ENCODE measurements around the gene LRRC4C.

The LRRC4C gene

DNA sequence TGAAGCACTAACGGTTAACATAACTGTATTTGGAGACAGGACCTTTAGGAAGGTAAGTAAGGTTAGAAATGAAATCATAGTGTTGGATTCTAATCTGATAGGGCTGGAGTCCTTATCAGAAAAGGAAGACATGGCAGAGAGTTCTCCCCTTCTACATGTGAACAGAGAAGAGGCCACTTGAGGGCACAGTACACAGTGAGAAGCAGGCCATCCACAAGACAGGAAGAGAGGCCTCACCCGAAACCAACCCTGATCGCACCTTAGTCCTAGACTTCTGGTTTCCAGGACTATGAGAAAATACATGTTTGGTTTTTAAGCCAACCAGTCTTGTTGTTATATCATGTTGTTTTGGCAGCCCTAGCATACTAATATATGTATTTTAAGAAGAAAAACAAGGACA is 170.0 kb downstream of the LRRC4C start:
- Histone ChIP-seq H3K4me1 (ENCODE audit: control insufficient read depth, low read depth, low read length) (no peaks in the 10 kb centered on the region), H3K27me3 (ENCODE audit: control insufficient read depth, insufficient read depth, low read length) (no peaks in the 10 kb centered on the region), H3K36me3 (ENCODE audit: control insufficient read depth, low read depth, low read length) (no peaks in the 10 kb centered on the region), H3K4me3 (ENCODE audit: low read length) (no peak overlapping the region), H3K9ac (ENCODE audit: low read length) (no peak overlapping the region), H3K27ac (ENCODE audit: low read length) (no peak overlapping the region), H3K9me3 (ENCODE audit: control insufficient read depth, low read depth, low read length) (no peaks in the 10 kb centered on the region)

DNA sequence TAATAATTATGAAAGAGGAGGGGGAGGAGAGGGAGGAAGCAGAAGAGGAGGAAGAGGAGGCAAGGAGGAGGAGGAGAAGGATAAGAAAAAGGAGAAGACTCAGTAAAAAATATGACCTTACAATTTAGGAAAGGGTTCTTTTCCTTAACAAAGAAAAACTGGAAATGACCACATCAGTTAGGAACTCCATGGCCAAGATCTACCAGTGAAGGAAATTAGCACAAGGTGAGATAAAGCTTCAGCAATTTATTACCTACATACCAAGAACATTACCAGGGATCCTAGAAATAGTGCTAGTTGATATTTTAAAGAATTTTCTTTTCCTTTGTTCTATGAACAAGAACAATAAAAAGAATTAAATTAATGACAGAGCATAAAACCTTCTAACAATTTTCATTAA is 172.7 kb downstream of the LRRC4C start:
- Histone ChIP-seq H3K27me3 (ENCODE audit: control insufficient read depth, insufficient read depth, low read length) (no peaks in the 10 kb centered on the region), H3K9me3 (ENCODE audit: control insufficient read depth, low read depth, low read length) (no peaks in the 10 kb centered on the region), H3K4me3 (ENCODE audit: low read length) (no peak overlapping the region), H3K27ac (ENCODE audit: low read length) (no peak overlapping the region), H3K4me1 (ENCODE audit: control insufficient read depth, low read depth, low read length) (peaks cover 9% of the 10 kb centered on the region), H3K9ac (ENCODE audit: low read length) (no peak overlapping the region), H3K36me3 (ENCODE audit: control insufficient read depth, low read depth, low read length) (no peaks in the 10 kb centered on the region)

DNA sequence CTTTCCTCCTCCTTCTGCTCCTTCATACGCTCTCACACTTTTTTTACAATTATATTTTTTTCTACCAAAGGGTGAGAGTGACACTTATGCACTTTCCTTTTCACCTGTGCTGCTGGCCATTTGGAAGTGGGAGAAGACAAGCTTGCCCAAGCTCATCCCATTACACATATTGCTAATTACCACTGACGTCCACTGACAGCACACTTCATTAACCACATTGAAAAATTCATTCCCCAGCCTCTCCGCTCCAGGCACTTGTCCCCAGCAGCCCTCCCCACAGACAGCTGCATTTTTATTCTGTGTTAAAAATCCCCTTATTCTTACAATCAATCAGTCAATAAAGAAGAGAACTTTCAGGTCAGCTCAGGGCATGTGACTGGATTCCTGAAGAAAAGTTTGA is 175.1 kb downstream of the LRRC4C start:
- Histone ChIP-seq H3K9ac (ENCODE audit: low read length) (no peak overlapping the region), H3K27ac (ENCODE audit: low read length) (no peak overlapping the region), H3K36me3 (ENCODE audit: control insufficient read depth, low read depth, low read length) (no peaks in the 10 kb centered on the region), H3K4me3 (ENCODE audit: low read length) (no peak overlapping the region), H3K4me1 (ENCODE audit: control insufficient read depth, low read depth, low read length) (peaks cover 9% of the 10 kb centered on the region), H3K27me3 (ENCODE audit: control insufficient read depth, insufficient read depth, low read length) (no peaks in the 10 kb centered on the region), H3K9me3 (ENCODE audit: control insufficient read depth, low read depth, low read length) (no peaks in the 10 kb centered on the region)

DNA sequence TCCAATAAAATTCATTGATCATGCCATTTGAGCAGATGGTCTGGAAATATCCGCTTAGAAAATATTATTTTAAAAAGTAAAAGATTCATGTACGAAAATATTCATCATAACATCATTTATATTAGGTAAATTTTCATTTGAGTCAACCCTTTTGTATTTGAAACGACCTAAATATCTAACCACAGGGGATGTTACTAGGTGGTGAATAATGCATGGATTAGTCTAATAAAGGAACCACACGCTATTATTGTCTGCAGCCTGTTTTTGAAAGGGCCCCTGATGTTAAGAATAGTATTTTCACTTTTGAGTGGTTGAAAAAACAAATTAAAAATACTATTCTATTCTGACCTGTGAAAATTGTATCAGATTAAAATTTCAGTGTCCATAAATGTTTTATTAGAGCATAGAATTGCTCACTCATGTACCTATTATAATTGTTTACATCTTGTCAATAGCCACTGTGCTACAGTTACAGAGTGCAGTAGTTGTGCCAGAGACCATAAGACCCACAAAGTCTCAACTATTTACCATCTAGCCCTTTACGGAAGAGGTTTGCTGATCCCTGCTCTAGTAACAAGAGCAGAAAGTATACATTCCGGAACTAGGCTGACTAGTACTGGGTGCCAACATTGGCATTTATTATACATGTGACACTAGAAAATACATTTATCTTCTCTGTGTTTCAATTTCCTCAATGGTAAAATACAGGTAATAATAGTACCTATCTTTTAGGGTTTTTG is 176.1 kb downstream of the LRRC4C start:
- Histone ChIP-seq H3K4me1 (ENCODE audit: control insufficient read depth, low read depth, low read length) (peaks cover 9% of the 10 kb centered on the region), H3K4me3 (ENCODE audit: low read length) (no peak overlapping the region), H3K9ac (ENCODE audit: low read length) (no peak overlapping the region), H3K9me3 (ENCODE audit: control insufficient read depth, low read depth, low read length) (no peaks in the 10 kb centered on the region), H3K36me3 (ENCODE audit: control insufficient read depth, low read depth, low read length) (no peaks in the 10 kb centered on the region), H3K27me3 (ENCODE audit: control insufficient read depth, insufficient read depth, low read length) (no peaks in the 10 kb centered on the region), H3K27ac (ENCODE audit: low read length) (no peak overlapping the region)

DNA sequence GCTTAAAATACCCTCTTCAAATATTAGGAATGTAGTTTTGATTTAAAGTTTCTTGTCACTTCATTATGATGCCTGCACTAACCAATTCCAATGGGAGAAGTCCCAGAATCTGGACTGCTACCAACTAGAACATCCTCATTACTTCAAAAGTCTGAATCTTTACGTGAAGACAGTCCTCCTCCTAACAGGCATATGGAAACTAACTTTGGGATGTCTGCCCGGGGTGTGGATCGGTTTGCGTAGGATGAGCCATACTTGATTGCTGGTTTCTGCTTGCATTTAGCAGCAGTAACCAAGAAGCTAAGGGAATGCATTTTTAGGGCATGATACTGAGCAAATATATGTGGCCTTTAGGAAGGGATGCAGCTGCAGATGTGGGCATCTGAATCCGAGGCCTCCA is 177.1 kb downstream of the LRRC4C start:
- H3K27ac ChIP-seq (ENCODE audit: low read length): no peak overlapping the region
- H3K9ac ChIP-seq (ENCODE audit: low read length): no peak overlapping the region
- no peaks in the 10 kb centered on the region for H3K9me3 ChIP-seq (ENCODE audit: control insufficient read depth, low read depth, low read length)
- peaks cover 9% of the 10 kb centered on the region for H3K4me1 ChIP-seq (ENCODE audit: control insufficient read depth, low read depth, low read length)
- H3K4me3 ChIP-seq (ENCODE audit: low read length): no peak overlapping the region
- no peaks in the 10 kb centered on the region for H3K36me3 ChIP-seq (ENCODE audit: control insufficient read depth, low read depth, low read length)
- H3K27me3 ChIP-seq (ENCODE audit: control insufficient read depth, insufficient read depth, low read length): no peaks in the 10 kb centered on the region

DNA sequence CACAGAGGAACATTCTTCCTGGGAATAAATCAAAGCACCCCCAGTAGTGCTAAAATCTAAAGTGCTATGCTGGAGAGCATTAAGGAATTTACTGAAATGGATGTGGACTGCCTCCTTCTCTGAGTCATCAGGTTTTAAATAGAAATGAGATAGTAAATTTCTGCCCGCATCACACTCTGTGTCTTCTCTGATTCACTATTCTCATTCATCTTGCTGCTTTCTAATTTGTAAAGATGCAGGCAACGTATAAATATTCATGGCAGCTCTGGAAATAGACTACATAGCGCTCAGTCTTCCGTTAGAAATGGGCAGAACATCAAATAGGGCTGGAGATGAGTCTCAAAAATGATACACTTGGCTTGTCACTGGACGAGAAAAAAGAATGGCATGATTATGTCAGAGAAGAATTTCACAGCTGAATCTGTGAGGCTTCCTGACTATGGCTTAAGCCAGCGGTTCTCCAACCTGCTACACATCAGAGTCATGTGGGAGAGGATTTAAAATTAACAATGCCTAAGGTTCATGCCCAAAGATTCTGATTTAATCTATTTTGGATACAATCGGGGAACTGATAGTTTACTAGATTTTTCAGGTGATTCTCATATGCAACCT is 178.2 kb downstream of the LRRC4C start:
- H3K27ac ChIP-seq (ENCODE audit: low read length): no peak overlapping the region
- peaks cover 9% of the 10 kb centered on the region for H3K4me1 ChIP-seq (ENCODE audit: control insufficient read depth, low read depth, low read length)
- H3K27me3 ChIP-seq (ENCODE audit: control insufficient read depth, insufficient read depth, low read length): no peaks in the 10 kb centered on the region
- no peak overlapping the region for H3K9ac ChIP-seq (ENCODE audit: low read length)
- H3K36me3 ChIP-seq (ENCODE audit: control insufficient read depth, low read depth, low read length): no peaks in the 10 kb centered on the region
- no peak overlapping the region for H3K4me3 ChIP-seq (ENCODE audit: low read length)
- no peaks in the 10 kb centered on the region for H3K9me3 ChIP-seq (ENCODE audit: control insufficient read depth, low read depth, low read length)

DNA sequence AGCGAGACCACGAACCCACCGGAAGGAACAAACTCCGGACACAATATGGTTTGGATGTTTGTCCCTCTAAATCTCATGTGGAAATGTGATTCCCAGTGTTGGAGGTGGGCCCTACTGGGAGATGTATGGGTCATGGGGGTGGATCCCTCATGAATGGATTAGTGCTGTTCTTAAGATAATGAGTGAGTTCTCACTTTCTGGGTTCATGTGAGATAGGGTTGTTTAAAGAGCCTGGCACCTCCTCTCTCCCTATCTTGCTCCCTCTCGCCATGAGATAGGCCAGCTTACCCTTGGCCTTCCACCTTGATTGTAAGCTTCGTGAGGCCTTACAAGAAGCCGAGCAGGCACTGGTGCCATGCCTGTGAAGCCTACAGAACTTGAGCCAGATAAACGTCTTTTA is 184.6 kb downstream of the LRRC4C start:
- no peaks in the 10 kb centered on the region for H3K27me3 ChIP-seq (ENCODE audit: control insufficient read depth, insufficient read depth, low read length)
- no peak overlapping the region for H3K4me3 ChIP-seq (ENCODE audit: low read length)
- H3K27ac ChIP-seq (ENCODE audit: low read length): no peak overlapping the region
- H3K9me3 ChIP-seq (ENCODE audit: control insufficient read depth, low read depth, low read length): no peaks in the 10 kb centered on the region
- no peaks in the 10 kb centered on the region for H3K36me3 ChIP-seq (ENCODE audit: control insufficient read depth, low read depth, low read length)
- no peaks in the 10 kb centered on the region for H3K4me1 ChIP-seq (ENCODE audit: control insufficient read depth, low read depth, low read length)
- H3K9ac ChIP-seq (ENCODE audit: low read length): no peak overlapping the region

DNA sequence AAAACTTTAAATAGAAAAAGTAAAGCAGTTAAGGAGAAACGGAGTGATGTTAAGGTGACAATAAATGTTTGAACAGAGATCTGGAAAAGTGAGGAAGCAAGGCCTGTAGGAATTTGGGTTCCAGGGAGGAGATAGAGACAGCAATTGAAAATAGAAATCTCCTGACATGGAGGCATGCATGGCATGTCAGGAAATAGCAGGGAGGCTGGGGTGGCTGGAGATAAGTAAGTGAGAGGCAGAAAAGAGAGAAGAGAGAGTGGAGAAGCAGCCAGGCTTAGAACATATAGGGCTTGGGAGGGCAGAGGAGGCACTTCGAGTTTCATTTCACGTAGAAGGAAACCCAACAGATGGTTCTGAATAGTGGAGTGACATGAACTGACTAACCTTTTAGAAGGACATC is 185.5 kb downstream of the LRRC4C start:
- H3K36me3 ChIP-seq (ENCODE audit: control insufficient read depth, low read depth, low read length): no peaks in the 10 kb centered on the region
- H3K9ac ChIP-seq (ENCODE audit: low read length): no peak overlapping the region
- no peak overlapping the region for H3K27ac ChIP-seq (ENCODE audit: low read length)
- H3K9me3 ChIP-seq (ENCODE audit: control insufficient read depth, low read depth, low read length): no peaks in the 10 kb centered on the region
- H3K4me3 ChIP-seq (ENCODE audit: low read length): no peak overlapping the region
- no peaks in the 10 kb centered on the region for H3K27me3 ChIP-seq (ENCODE audit: control insufficient read depth, insufficient read depth, low read length)
- no peaks in the 10 kb centered on the region for H3K4me1 ChIP-seq (ENCODE audit: control insufficient read depth, low read depth, low read length)

DNA sequence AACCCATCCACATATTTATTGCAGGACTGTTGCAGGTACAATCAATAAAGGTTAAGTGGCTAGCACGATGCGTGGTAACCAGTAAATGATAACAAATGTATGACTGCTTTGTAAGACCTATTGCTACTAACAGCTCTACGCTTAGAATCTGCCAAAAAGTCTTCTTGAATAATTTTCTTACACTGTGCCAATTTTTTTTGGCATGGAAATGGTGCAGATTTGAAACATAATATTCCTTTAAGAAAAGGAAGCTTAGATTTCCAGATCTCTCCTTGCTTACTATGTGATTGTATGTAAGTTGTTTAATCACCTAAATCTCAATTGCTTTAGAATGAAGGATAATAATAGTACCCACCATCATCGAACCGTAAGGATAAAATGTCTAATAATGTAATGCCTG is 192.0 kb downstream of the LRRC4C start:
- Histone ChIP-seq H3K4me1 (ENCODE audit: control insufficient read depth, low read depth, low read length) (no peaks in the 10 kb centered on the region), H3K9me3 (ENCODE audit: control insufficient read depth, low read depth, low read length) (no peaks in the 10 kb centered on the region), H3K27me3 (ENCODE audit: control insufficient read depth, insufficient read depth, low read length) (no peaks in the 10 kb centered on the region), H3K36me3 (ENCODE audit: control insufficient read depth, low read depth, low read length) (no peaks in the 10 kb centered on the region), H3K9ac (ENCODE audit: low read length) (no peak overlapping the region), H3K4me3 (ENCODE audit: low read length) (no peak overlapping the region), H3K27ac (ENCODE audit: low read length) (no peak overlapping the region)

DNA sequence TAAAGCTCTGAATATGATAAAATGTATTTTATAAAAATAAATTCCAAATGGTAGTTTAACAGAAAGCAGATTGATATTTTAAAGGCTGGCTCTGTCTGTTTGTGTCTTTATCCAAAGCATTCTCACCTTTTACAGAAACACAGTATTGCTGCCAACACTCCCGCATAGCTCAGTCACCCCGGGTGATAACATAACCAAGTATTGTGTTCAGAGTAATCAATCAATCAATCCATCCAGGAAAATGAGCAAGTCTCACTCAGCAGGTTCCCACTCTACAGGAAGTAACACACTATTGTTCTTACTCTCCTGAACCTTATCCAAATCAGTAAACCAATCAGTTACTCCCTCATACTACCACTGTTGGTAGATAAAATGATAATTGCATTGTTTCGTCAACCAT is 203.4 kb downstream of the LRRC4C start:
- Histone ChIP-seq H3K9ac (ENCODE audit: low read length) (no peak overlapping the region), H3K36me3 (ENCODE audit: control insufficient read depth, low read depth, low read length) (no peaks in the 10 kb centered on the region), H3K27ac (ENCODE audit: low read length) (no peak overlapping the region), H3K4me3 (ENCODE audit: low read length) (no peak overlapping the region), H3K27me3 (ENCODE audit: control insufficient read depth, insufficient read depth, low read length) (no peaks in the 10 kb centered on the region), H3K4me1 (ENCODE audit: control insufficient read depth, low read depth, low read length) (no peaks in the 10 kb centered on the region), H3K9me3 (ENCODE audit: control insufficient read depth, low read depth, low read length) (no peaks in the 10 kb centered on the region)

DNA sequence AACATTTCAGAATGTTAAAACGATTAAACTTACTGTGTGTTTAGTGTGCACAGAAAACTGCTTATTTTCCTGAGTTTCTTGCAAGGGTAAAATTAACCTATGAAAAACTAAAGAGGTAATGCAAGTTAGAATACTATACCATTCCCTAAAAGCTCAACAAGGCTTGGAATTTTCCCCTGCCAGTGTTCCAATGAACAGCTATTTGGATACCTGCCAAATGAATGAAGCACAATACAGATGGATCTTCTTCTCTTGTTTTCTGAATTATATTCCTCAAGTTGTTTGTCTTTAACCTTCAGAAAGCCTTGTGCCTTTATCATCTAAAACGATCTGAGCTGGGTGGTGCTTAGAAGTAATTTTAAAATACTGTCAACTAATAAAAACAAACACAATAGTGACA is 204.5 kb downstream of the LRRC4C start:
- Histone ChIP-seq H3K27me3 (ENCODE audit: control insufficient read depth, insufficient read depth, low read length) (no peaks in the 10 kb centered on the region), H3K4me1 (ENCODE audit: control insufficient read depth, low read depth, low read length) (no peaks in the 10 kb centered on the region), H3K9me3 (ENCODE audit: control insufficient read depth, low read depth, low read length) (no peaks in the 10 kb centered on the region), H3K9ac (ENCODE audit: low read length) (no peak overlapping the region), H3K36me3 (ENCODE audit: control insufficient read depth, low read depth, low read length) (no peaks in the 10 kb centered on the region), H3K27ac (ENCODE audit: low read length) (no peak overlapping the region), H3K4me3 (ENCODE audit: low read length) (no peak overlapping the region)

DNA sequence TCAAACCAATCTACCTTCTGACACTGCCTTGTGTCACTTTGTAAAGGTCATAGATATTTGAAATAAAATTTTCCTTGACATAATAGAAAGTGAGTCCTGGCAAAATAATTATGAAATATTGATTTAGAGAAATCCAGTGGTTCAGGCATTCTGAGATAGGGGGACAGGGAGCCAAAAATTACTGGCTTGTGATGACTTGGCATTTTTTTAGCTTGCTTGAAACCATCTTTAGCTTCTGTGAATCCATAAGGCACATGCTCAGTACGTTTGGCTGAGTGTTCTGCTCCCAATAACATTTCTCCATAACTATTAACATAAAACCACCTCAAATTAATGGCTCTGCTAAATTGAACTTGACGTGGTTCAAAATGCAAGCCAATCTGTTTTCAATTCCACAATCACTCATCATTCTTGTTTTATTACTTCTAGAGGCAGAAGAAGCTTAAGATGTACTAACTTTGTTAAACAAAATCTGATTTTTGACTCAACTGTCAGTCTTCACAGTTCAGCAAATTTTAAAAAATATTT is 209.0 kb downstream of the LRRC4C start:
- no peaks in the 10 kb centered on the region for H3K9me3 ChIP-seq (ENCODE audit: control insufficient read depth, low read depth, low read length)
- H3K9ac ChIP-seq (ENCODE audit: low read length): no peak overlapping the region
- no peaks in the 10 kb centered on the region for H3K4me1 ChIP-seq (ENCODE audit: control insufficient read depth, low read depth, low read length)
- no peak overlapping the region for H3K27ac ChIP-seq (ENCODE audit: low read length)
- H3K36me3 ChIP-seq (ENCODE audit: control insufficient read depth, low read depth, low read length): no peaks in the 10 kb centered on the region
- no peaks in the 10 kb centered on the region for H3K27me3 ChIP-seq (ENCODE audit: control insufficient read depth, insufficient read depth, low read length)
- H3K4me3 ChIP-seq (ENCODE audit: low read length): no peak overlapping the region

All from iPS-18a (cell line).